ENCODE measurements around the gene GALE. TPM values are rescaled to one million over a fixed set of nuclear protein-coding genes. Genes with fewer than 3 reads are reported as not detected.

Gene GALE
- total and polyA plus RNA-seq, 2 of the 4 experiments (the other 2 are of a cell fraction): 31.7 to 39.9 TPM

DNA sequence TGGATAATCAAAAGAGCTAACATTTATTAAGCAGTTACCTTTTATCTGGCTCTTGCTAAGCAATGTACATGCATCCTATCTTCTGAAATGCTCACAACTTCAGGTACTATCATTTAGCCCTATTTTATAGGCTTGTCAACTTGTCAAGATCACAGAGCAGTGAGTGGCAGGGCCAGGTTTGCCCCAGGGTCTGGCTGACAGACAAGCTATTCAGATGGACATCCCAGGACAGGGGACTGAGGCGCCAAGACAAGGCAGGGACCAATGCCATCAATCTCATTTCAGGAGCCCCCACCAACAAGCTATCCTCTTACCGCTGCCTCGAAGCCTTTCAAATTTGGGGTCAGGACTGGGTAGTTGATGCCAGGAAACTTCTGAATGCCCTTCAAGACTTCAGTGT is 15.8 kb upstream of the GALE start:
- dilution Hi-C loops (cut with HindIII; ENCODE audit: low sequenced_read_pairs, unreplicated experiment): no loop called here
- TF ChIP-seq, protein P1, sequence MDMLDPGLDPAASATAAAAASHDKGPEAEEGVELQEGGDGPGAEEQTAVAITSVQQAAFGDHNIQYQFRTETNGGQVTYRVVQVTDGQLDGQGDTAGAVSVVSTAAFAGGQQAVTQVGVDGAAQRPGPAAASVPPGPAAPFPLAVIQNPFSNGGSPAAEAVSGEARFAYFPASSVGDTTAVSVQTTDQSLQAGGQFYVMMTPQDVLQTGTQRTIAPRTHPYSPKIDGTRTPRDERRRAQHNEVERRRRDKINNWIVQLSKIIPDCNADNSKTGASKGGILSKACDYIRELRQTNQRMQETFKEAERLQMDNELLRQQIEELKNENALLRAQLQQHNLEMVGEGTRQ (IDR thresholded peaks at IDR 0.05; ENCODE audit: low read depth, low read length): no peak
- TF ChIP-seq CEBPB (IDR thresholded peaks at IDR 0.05; ENCODE audit: low read depth, low read length): no peak
- TF ChIP-seq RCOR1 (IDR thresholded peaks at IDR 0.05; ENCODE audit: insufficient replicate concordance, low read length): no peak
- TF ChIP-seq CHD1 (IDR thresholded peaks at IDR 0.05; ENCODE audit: low read depth, low read length): no peak
- TF ChIP-seq SMC3 (IDR thresholded peaks at IDR 0.05; ENCODE audit: low read depth, low read length): no peak
- TF ChIP-seq POLR2A (IDR thresholded peaks at IDR 0.05; ENCODE audit: low read depth, low read length): no peak

More for the DNA sequence above, 15.8 kb upstream of the GALE start:
- Histone ChIP-seq H4K5ac (ENCODE audit: low read depth, low read length) (no peak overlapping the region), H2BK120ac (ENCODE audit: low read depth, low read length) (no peak overlapping the region), H3K4me1 (ENCODE audit: control insufficient read depth, insufficient read depth, low read length) (no peaks in the 10 kb centered on the region), H2AK9ac (replicated peaks; ENCODE audit: low read depth, low read length, poor library complexity) (no peak overlapping the region), H3K79me1 (ENCODE audit: low read depth in 1 of 2, low read length in 2 of 2) (no peaks in the 10 kb centered on the region), H3K4me2 (ENCODE audit: low read depth, low read length) (no peak overlapping the region), H4K91ac (ENCODE audit: insufficient read depth, low read depth, low read length) (no peak overlapping the region), H3K4me3 (ENCODE audit: insufficient read depth, low read depth, low read length) (no peak overlapping the region), H3K36me3 (ENCODE audit: control insufficient read depth, insufficient read depth, low read length) (peaks cover 42% of the 10 kb centered on the region), H3K18ac (ENCODE audit: low read depth, low read length) (no peak overlapping the region), H3K27me3 (ENCODE audit: control insufficient read depth, insufficient read depth, low read length) (no peaks in the 10 kb centered on the region), H3K56ac (ENCODE audit: extremely low read depth, insufficient read depth, low read length) (no peak overlapping the region), H3K27ac (ENCODE audit: insufficient read depth, low read length) (no peak overlapping the region), H2AK5ac (ENCODE audit: low read depth, low read length) (no peak overlapping the region), H2BK20ac (ENCODE audit: low read depth, low read length) (no peak overlapping the region), H3K9ac (ENCODE audit: low read depth, low read length) (no peak overlapping the region), H2BK5ac (ENCODE audit: low read depth, low read length, poor library complexity, severe bottlenecking) (no peak overlapping the region), H3K9me1 (ENCODE audit: insufficient read depth, low read length) (no peaks in the 10 kb centered on the region), H3K4ac (ENCODE audit: low read depth, low read length) (no peak overlapping the region), H3K9me3 (ENCODE audit: control insufficient read depth, insufficient read depth, low read length) (no peaks in the 10 kb centered on the region), H3K23ac (ENCODE audit: low read depth, low read length) (no peak overlapping the region), H4K8ac (ENCODE audit: low read depth in 2 of 2, low read length in 2 of 2) (no peak overlapping the region), H2AFZ (replicated peaks; ENCODE audit: low read length, poor library complexity) (no peak overlapping the region), H2BK15ac (ENCODE audit: low read depth, low read length) (no peak overlapping the region), H4K20me1 (ENCODE audit: insufficient read depth, low read length) (no peaks in the 10 kb centered on the region), H3K14ac (replicated peaks; ENCODE audit: low read depth, low read length) (no peak overlapping the region)
- in situ Hi-C loops (cut with MboI; ENCODE audit: low sequenced_read_pairs) (no loop called here), intact Hi-C loops (cut with micrococcal nuclease) (no loop called here)
- WGBS, 2 experiments (ENCODE audit: extremely low coverage in 2 of 2, insufficient read length in 1 of 2): no CpG with 5 or more reads among the region's 3 CpGs
- DNase-seq (no peak), ATAC-seq (ENCODE audit: low read depth) (no peak)
- ChIA-PET CTCF (interaction anchor here (1.5 kb wide), 1 partner anchor 44 kb away, joined by 5 read pairs; no protein-coding TSS in a partner anchor), POLR2A (ENCODE audit: unreplicated experiment) (no interaction called here)
- BruUV-seq (replicated peaks): no TSS peak

All from IMR-90 (cell line).